CD4-positive, alpha-beta T cell treated with Interleukin-15 for 1 hour (primary cell): ENCODE measurements around the gene ANP32B.
"Not testable (repeated sequence)": the region's sequence is repeated elsewhere in the genome, so short reads cannot be mapped to it uniquely, and the experiment has no call there.

Experiments used
- DNase-seq: peaks from one replicate; pipeline ENCODE4 v3.0.0-alpha.2; 2020

Gene ANP32B

GRCh38 chr9:97996676-97997075 is 13.5 kb downstream of the ANP32B start:
- DNase-seq: not testable (repeated sequence)

GRCh38 chr9:97997330-97998276 is 14.5 kb downstream of the ANP32B start:
- no peak for DNase-seq

GRCh38 chr9:98002808-98003207 is 19.7 kb downstream of the ANP32B start:
- DNase-seq: no peak

GRCh38 chr9:98006127-98006796 is 23.1 kb downstream of the ANP32B start:
- no peak for DNase-seq

GRCh38 chr9:98007251-98007928 is 24.2 kb downstream of the ANP32B start:
- no peak for DNase-seq

- no peak for DNase-seq
These were observed 25.6 kb downstream of the ANP32B start for GRCh38 chr9:98008764-98009163.

GRCh38 chr9:98009437-98009836 is 26.3 kb downstream of the ANP32B start:
- no peak for DNase-seq

- DNase-seq: no peak
These were observed 26.8 kb downstream of the ANP32B start for GRCh38 chr9:98009936-98010335.

GRCh38 chr9:98010445-98010844 is 27.3 kb downstream of the ANP32B start:
- peak; percentile 40 for DNase-seq

- no peak for DNase-seq
These were observed 28.0 kb downstream of the ANP32B start for GRCh38 chr9:98011122-98011521.

GRCh38 chr9:98016137-98016680 is 33.1 kb downstream of the ANP32B start:
- no peak for DNase-seq

- no peak for DNase-seq
These were observed 34.2 kb downstream of the ANP32B start for GRCh38 chr9:98017306-98017705.

- DNase-seq: no peak
These were observed 35.2 kb downstream of the ANP32B start for GRCh38 chr9:98018347-98018746.

- DNase-seq: no peak
These were observed 36.0 kb downstream of the ANP32B start for GRCh38 chr9:98019098-98019497.

- DNase-seq: not testable (repeated sequence)
These were observed 36.7 kb downstream of the ANP32B start for GRCh38 chr9:98019869-98020268.

GRCh38 chr9:98020476-98021145 is 37.5 kb downstream of the ANP32B start:
- DNase-seq: no peak

GRCh38 chr9:98021306-98022040 is 38.3 kb downstream of the ANP32B start:
- DNase-seq: no peak

GRCh38 chr9:98022447-98022846 is 39.3 kb downstream of the ANP32B start:
- DNase-seq: no peak

GRCh38 chr9:98024702-98025101 is 41.6 kb downstream of the ANP32B start:
- DNase-seq: no peak

- no peak for DNase-seq
These were observed 48.0 kb downstream of the ANP32B start for GRCh38 chr9:98031169-98031568.

GRCh38 chr9:98031935-98032334 is 48.8 kb downstream of the ANP32B start:
- no peak for DNase-seq
